ENCODE data around the gene KRT76. TPM values are rescaled to one million over a fixed set of nuclear protein-coding genes. Genes with fewer than 3 reads are reported as not detected.

Gene KRT76
- polyA plus RNA-seq, 1 donor, result not detected

DNA sequence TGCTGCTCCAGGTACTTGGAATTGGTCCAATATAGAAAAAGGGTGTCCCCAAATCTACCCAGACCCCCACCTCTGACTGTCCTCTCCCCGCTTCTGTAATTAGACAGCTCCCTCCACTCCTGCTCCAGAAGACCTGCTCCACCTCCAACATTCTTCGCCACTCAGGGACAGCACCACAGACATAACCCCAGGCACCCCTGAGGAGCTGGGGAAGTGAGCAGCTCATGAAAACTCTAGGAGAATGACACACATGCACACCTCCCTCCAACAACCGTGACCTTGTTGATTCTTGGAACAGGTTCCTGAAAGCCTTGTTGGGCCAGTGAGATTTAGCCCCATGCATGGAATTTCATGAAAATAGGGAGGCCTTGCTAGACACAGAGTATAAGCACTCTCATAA, 28.6 kb upstream of the KRT76 start:
- WGBS (ENCODE audit: insufficient coverage, low lambda C conversion rate), result no CpG with 5 or more reads among the region's 3 CpGs
- no peaks in the 10 kb centered on the region for H3K9me3 ChIP-seq (ENCODE audit: control insufficient read depth, low read depth, low read length)

GRCh38 chr12:52805000-52805399, 27.9 kb upstream of the KRT76 start:
- no peak overlapping the region for H3K4me3 ChIP-seq (ENCODE audit: low read length)
- WGBS (ENCODE audit: insufficient coverage, low lambda C conversion rate), result no CpG with 5 or more reads among the region's 1 CpG

More for the DNA sequence above, 28.6 kb upstream of the KRT76 start:
- H3K4me1 ChIP-seq (ENCODE audit: control insufficient read depth, insufficient read depth, low read length), result no peaks in the 10 kb centered on the region
- no peak overlapping the region for H3K4me3 ChIP-seq (ENCODE audit: low read length)
- no peak for DNase-seq
- H3K27ac ChIP-seq (ENCODE audit: low read length), result no peak overlapping the region
- peaks cover 5% of the 10 kb centered on the region for H3K27me3 ChIP-seq (ENCODE audit: control insufficient read depth, insufficient read depth, low read length)
- no peaks in the 10 kb centered on the region for H3K36me3 ChIP-seq (ENCODE audit: control insufficient read depth, insufficient read depth, low read length)

DNA sequence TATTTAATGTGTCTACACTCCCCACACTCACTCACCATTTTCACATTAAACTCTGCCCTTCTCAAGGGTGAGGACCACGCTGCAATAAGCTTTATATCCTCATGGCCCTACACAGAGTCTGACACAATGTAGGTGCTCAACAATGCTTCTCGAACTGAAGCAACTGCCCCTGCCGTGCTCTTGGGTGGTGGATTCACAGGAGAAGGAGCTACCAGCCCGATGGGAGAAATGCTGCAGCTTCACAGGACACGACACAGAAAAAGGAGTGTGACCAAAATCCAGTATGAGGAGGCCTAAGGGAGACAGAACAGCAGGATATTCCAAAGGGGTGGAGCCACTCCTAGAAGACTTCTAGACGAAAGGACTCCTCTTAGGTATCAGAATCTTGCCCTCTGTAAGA, 25.3 kb upstream of the KRT76 start:
- no peaks in the 10 kb centered on the region for H3K36me3 ChIP-seq (ENCODE audit: control insufficient read depth, insufficient read depth, low read length)
- WGBS (ENCODE audit: insufficient coverage, low lambda C conversion rate), result no CpG with 5 or more reads among the region's 6 CpGs
- H3K27ac ChIP-seq (ENCODE audit: low read length), result no peak overlapping the region
- no peaks in the 10 kb centered on the region for H3K9me3 ChIP-seq (ENCODE audit: control insufficient read depth, low read depth, low read length)
- H3K27me3 ChIP-seq (ENCODE audit: control insufficient read depth, insufficient read depth, low read length), result peaks cover 2% of the 10 kb centered on the region
- DNase-seq, result no peak
- no peaks in the 10 kb centered on the region for H3K4me1 ChIP-seq (ENCODE audit: control insufficient read depth, insufficient read depth, low read length)
- H3K4me3 ChIP-seq (ENCODE audit: low read length), result no peak overlapping the region

More at GRCh38 chr12:52805000-52805399, 27.9 kb upstream of the KRT76 start:
- H3K27ac ChIP-seq (ENCODE audit: low read length), result no peak overlapping the region
- peaks cover 5% of the 10 kb centered on the region for H3K27me3 ChIP-seq (ENCODE audit: control insufficient read depth, insufficient read depth, low read length)
- DNase-seq, result no peak
- no peaks in the 10 kb centered on the region for H3K4me1 ChIP-seq (ENCODE audit: control insufficient read depth, insufficient read depth, low read length)
- no peaks in the 10 kb centered on the region for H3K9me3 ChIP-seq (ENCODE audit: control insufficient read depth, low read depth, low read length)
- no peaks in the 10 kb centered on the region for H3K36me3 ChIP-seq (ENCODE audit: control insufficient read depth, insufficient read depth, low read length)

DNA sequence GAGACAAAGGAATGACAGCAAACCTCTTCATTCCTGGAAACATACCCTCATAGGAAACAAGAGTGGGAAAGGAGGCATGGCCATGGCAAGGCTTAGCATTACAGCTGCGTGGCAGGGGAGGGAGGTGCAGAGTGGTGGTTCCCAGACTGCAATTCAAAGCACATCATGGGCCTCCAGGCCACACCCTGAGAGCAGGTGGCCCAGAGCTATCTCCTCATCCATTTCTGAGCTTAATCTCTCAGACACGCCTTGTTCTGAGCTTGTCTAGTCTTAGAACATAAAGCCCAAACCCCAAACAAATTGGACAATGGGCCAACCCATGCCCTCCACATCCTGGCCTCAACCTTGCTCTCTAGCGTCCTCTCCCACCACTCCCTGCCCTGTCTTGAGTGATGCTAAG, 24.6 kb upstream of the KRT76 start:
- no peak overlapping the region for H3K27ac ChIP-seq (ENCODE audit: low read length)
- H3K36me3 ChIP-seq (ENCODE audit: control insufficient read depth, insufficient read depth, low read length), result no peaks in the 10 kb centered on the region
- DNase-seq, result no peak
- no peaks in the 10 kb centered on the region for H3K9me3 ChIP-seq (ENCODE audit: control insufficient read depth, low read depth, low read length)
- peaks cover 4% of the 10 kb centered on the region for H3K27me3 ChIP-seq (ENCODE audit: control insufficient read depth, insufficient read depth, low read length)
- no peaks in the 10 kb centered on the region for H3K4me1 ChIP-seq (ENCODE audit: control insufficient read depth, insufficient read depth, low read length)
- H3K4me3 ChIP-seq (ENCODE audit: low read length), result no peak overlapping the region
- WGBS (ENCODE audit: insufficient coverage, low lambda C conversion rate), result no CpG with 5 or more reads among the region's 3 CpGs

DNA sequence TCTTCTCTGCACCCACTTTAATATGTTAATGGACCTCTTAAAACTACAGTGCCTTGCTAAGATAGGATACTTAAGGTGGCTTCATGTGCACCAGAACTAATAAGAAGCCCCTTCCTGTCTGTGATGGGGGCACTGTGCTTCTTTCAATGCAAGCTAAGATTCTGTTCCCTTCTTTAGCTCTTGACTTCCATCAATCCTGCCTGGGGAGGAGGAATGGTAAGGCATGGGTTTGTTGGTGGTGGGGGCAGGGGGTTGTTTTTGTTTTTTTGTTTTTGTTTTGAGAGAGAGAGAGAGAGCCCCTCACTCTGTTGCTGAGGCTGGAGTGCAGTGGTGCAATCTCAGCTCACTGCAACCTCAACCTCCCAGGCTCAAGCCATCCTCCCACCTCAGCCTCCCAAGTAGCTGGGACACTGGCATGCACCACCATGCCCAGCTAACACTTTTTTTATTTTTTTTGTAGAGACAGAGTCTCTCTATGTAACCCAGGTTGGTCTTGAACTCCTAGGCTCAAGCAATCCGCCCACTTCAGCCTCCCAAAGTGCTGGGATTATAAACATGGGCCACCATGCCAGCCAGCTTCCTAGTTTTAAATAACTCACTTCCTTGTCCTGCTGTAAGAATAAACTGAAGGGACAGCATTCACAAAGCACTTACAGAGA, 23.2 kb upstream of the KRT76 start:
- no peaks in the 10 kb centered on the region for H3K9me3 ChIP-seq (ENCODE audit: control insufficient read depth, low read depth, low read length)
- WGBS (ENCODE audit: insufficient coverage, low lambda C conversion rate), result no CpG with 5 or more reads among the region's 1 CpG
- no peaks in the 10 kb centered on the region for H3K4me1 ChIP-seq (ENCODE audit: control insufficient read depth, insufficient read depth, low read length)
- H3K27me3 ChIP-seq (ENCODE audit: control insufficient read depth, insufficient read depth, low read length), result peaks cover 4% of the 10 kb centered on the region
- H3K27ac ChIP-seq (ENCODE audit: low read length), result no peak overlapping the region
- DNase-seq, result no peak
- no peak overlapping the region for H3K4me3 ChIP-seq (ENCODE audit: low read length)
- no peaks in the 10 kb centered on the region for H3K36me3 ChIP-seq (ENCODE audit: control insufficient read depth, insufficient read depth, low read length)

DNA sequence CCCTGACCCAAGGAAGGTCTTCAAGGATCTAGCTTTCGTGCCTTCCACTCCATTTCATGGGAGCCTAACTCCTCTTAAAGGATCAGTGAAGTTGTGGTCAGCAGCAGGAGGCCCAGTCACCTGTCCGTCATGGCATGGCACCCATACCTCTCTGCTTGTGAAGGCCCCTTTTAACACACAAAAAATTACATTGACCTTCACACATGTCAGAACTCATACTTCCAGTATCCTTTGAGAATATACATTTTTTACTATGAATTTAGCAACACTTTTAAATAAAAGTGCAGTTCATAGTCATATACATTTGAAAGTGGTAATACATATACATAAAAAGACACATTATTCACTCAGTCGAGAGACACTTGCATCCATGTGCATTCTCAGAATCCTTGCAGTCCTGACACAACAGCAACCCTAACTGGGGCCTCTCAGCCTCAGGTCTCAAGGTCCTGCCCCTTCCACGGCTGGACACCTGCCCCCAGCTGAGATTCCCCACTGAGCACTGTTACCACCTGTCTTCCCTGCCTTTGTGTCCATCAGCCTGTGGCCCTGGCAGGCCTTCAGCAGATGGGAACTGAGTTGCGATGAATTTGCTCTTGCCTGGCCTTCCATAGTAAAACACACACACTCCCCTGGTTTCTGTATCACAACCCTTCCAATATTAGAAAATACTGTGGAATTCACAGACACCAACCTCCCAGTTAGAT, 22.5 kb upstream of the KRT76 start:
- no peaks in the 10 kb centered on the region for H3K36me3 ChIP-seq (ENCODE audit: control insufficient read depth, insufficient read depth, low read length)
- no peak overlapping the region for H3K27ac ChIP-seq (ENCODE audit: low read length)
- no CpG with 5 or more reads among the region's 5 CpGs for WGBS (ENCODE audit: insufficient coverage, low lambda C conversion rate)
- peaks cover 5% of the 10 kb centered on the region for H3K27me3 ChIP-seq (ENCODE audit: control insufficient read depth, insufficient read depth, low read length)
- H3K9me3 ChIP-seq (ENCODE audit: control insufficient read depth, low read depth, low read length), result no peaks in the 10 kb centered on the region
- H3K4me3 ChIP-seq (ENCODE audit: low read length), result no peak overlapping the region
- no peak for DNase-seq
- no peaks in the 10 kb centered on the region for H3K4me1 ChIP-seq (ENCODE audit: control insufficient read depth, insufficient read depth, low read length)

- H3K36me3 ChIP-seq (ENCODE audit: control insufficient read depth, insufficient read depth, low read length), result no peaks in the 10 kb centered on the region
- H3K4me1 ChIP-seq (ENCODE audit: control insufficient read depth, insufficient read depth, low read length), result no peaks in the 10 kb centered on the region
- no peaks in the 10 kb centered on the region for H3K9me3 ChIP-seq (ENCODE audit: control insufficient read depth, low read depth, low read length)
- 67% methylated on average over 3 of the region's 7 CpGs for WGBS (ENCODE audit: insufficient coverage, low lambda C conversion rate)
- DNase-seq, result no peak
- H3K4me3 ChIP-seq (ENCODE audit: low read length), result no peak overlapping the region
- no peak overlapping the region for H3K27ac ChIP-seq (ENCODE audit: low read length)
- H3K27me3 ChIP-seq (ENCODE audit: control insufficient read depth, insufficient read depth, low read length), result peaks cover 12% of the 10 kb centered on the region
Measured at GRCh38 chr12:52798671-52799504, 21.7 kb upstream of the KRT76 start.

GRCh38 chr12:52798003-52798670, 21.0 kb upstream of the KRT76 start:
- no peak overlapping the region for H3K4me3 ChIP-seq (ENCODE audit: low read length)
- WGBS (ENCODE audit: insufficient coverage, low lambda C conversion rate), result no CpG with 5 or more reads among the region's 4 CpGs
- no peaks in the 10 kb centered on the region for H3K36me3 ChIP-seq (ENCODE audit: control insufficient read depth, insufficient read depth, low read length)
- peaks cover 14% of the 10 kb centered on the region for H3K27me3 ChIP-seq (ENCODE audit: control insufficient read depth, insufficient read depth, low read length)
- no peak for DNase-seq
- no peak overlapping the region for H3K27ac ChIP-seq (ENCODE audit: low read length)
- H3K9me3 ChIP-seq (ENCODE audit: control insufficient read depth, low read depth, low read length), result no peaks in the 10 kb centered on the region
- no peaks in the 10 kb centered on the region for H3K4me1 ChIP-seq (ENCODE audit: control insufficient read depth, insufficient read depth, low read length)

- H3K27ac ChIP-seq (ENCODE audit: low read length), result no peak overlapping the region
- no peaks in the 10 kb centered on the region for H3K4me1 ChIP-seq (ENCODE audit: control insufficient read depth, insufficient read depth, low read length)
- no peak overlapping the region for H3K4me3 ChIP-seq (ENCODE audit: low read length)
- H3K36me3 ChIP-seq (ENCODE audit: control insufficient read depth, insufficient read depth, low read length), result no peaks in the 10 kb centered on the region
- DNase-seq, result no peak
- peaks cover 19% of the 10 kb centered on the region for H3K27me3 ChIP-seq (ENCODE audit: control insufficient read depth, insufficient read depth, low read length)
- H3K9me3 ChIP-seq (ENCODE audit: control insufficient read depth, low read depth, low read length), result no peaks in the 10 kb centered on the region
Measured at GRCh38 chr12:52797529-52797894, 20.4 kb upstream of the KRT76 start.

GRCh38 chr12:52796839-52797528, 19.8 kb upstream of the KRT76 start:
- Histone ChIP-seq H3K9me3 (ENCODE audit: control insufficient read depth, low read depth, low read length) (no peaks in the 10 kb centered on the region), H3K4me1 (ENCODE audit: control insufficient read depth, insufficient read depth, low read length) (no peaks in the 10 kb centered on the region), H3K4me3 (ENCODE audit: low read length) (no peak overlapping the region), H3K27me3 (ENCODE audit: control insufficient read depth, insufficient read depth, low read length) (peaks cover 21% of the 10 kb centered on the region), H3K27ac (ENCODE audit: low read length) (no peak overlapping the region), H3K36me3 (ENCODE audit: control insufficient read depth, insufficient read depth, low read length) (no peaks in the 10 kb centered on the region)
- WGBS (ENCODE audit: insufficient coverage, low lambda C conversion rate), result no CpG with 5 or more reads among the region's 3 CpGs
- DNase-seq, result no peak
